ENCODE data around the gene CD164L2. TPM values are rescaled to one million over a fixed set of nuclear protein-coding genes. Genes with fewer than 3 reads are reported as not detected.

CD164L2 gene
- polyA plus RNA-seq, 4 donors = 0.08 to 0.68 (median 0.45) TPM

DNA sequence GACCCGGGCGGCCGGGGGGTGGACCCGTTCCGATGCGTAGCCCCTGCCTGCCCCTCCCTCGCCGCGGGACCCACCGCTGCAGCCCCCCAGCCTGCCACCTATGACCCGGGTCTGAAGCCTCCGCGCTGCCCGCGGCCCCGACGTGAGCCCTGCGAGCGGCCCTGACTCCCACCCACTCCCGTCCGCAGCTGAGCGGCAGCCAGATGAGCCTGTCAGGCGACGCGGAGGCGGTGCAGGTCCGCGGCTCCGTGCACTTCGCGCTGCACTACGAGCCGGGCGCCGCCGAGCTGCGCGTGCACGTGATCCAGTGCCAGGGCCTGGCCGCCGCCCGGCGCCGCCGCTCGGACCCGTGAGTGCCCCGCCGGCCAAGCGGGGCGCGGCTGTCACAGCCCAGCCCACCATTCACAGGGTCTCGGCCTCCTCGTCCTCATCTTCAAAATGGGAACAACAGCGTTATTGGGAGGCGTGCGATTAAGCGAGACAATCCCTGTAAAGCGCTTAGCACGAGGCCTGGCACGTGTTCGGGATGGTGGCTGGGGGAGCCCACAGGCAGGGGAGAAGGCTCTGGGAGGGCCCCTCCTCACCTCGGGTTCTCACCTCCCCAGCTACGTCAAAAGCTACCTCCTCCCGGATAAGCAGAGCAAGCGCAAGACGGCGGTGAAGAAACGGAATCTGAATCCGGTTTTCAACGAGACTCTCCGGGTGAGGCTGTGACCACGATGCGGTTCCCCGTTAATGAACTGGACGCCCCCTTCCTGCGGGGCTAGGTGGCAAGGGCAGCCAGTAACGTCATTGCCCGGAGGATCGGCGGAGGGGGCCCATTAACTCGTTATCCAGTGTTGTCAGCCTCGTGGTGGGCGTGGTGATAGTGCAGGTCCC lies 33.1 kb downstream of the CD164L2 start:
- DNase-seq (ENCODE audit: low read depth in 4 of 4, low spot score in 2 of 4) = peak in 1 of 4 donors; percentile 59

DNA sequence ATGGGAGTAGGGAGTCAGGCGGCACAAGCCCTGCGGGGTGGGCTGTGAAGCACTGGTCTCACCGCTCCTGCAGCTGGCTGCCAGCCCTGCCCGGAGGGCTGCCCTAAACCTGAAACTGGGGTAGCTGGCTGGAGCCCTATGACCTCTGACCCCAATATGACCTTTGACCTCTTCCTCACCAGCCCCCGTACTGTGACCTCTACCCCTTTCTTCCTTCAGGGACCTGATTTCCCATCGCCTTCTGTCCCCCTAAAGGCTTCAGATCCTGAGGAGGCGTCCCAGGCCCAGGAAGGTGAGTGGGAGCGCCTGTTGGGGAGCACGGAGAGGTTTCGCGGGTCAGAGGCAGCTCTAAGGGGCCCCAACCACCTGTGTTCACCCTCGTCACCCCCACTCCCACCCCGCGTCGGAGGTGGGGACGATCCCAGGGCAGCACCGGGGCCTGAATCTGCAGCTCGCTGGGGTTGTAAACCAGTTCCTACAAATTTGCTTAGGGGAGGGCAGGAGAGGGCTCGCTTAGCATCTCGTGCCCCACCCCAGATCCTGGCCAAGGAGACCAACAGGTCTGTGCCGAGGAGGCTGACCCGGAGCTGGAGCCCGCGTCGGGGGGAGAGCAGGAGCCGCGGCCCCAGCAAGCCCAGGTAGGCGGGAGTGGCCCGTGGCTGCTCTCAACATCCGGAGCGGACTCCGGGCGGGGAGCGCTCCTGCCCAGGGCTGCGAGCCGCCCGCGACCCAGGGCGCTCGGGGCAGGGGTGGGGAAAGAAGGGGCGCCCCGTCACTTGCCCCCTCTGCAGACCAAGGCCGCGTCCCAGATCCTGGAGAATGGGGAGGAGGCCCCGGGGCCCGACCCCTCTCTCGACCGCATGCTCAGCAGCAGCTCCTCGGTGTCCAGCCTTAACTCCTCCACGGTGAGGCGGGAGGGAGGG lies 34.0 kb downstream of the CD164L2 start:
- no peak for DNase-seq (ENCODE audit: low read depth in 4 of 4, low spot score in 2 of 4)

DNA sequence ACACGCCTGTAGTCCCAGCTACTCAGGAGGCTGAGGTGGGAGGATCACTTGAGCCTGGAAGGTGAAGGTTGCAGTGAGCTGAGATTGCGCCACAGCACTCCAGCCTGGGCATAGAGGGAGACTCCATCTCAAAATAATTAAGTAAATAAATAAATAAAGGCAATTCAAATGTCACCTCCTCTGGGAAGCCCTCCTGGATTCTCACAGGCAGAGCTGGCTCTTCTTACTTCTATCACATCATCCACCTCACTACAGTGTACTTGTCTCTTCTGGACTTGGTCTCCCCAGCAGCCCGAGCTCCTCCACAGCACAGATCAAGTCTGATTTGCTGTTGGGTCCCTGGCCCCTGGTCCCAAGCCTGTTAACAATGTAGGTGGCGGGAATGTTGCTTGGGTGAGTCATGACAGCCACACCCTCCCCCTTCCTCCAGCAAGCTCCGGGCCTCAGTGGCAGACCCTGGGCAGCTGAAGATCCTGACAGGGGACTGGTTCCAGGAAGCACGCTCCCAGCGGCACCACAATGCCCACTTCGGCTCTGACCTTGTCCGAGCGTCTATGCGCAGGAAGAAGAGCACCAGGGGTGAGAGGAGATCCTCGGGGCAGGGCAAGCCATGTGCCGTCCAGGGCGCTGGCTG lies 36.0 kb downstream of the CD164L2 start:
- no peak for DNase-seq (ENCODE audit: low read depth in 4 of 4, low spot score in 2 of 4)

DNA sequence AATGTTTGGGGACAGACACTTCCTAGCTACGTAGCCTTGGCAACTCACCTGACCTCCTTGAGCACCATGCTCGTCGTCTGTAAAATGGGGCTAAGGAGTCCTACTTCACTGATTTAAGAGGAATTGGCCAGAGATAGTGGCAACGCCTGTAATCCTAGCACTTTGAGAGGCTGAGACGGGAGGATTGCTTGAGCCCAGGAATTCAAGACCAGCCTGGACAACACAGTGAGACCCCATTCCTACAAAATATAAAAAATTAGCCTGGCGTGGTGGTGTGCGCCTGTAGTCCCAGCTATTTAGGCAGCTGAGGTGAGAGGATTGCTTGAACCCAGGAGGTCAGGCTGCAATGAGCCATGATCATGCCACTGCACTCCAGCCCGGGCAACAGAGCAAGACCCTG lies 36.8 kb downstream of the CD164L2 start:
- DNase-seq (ENCODE audit: low read depth in 4 of 4, low spot score in 2 of 4) = no peak

DNA sequence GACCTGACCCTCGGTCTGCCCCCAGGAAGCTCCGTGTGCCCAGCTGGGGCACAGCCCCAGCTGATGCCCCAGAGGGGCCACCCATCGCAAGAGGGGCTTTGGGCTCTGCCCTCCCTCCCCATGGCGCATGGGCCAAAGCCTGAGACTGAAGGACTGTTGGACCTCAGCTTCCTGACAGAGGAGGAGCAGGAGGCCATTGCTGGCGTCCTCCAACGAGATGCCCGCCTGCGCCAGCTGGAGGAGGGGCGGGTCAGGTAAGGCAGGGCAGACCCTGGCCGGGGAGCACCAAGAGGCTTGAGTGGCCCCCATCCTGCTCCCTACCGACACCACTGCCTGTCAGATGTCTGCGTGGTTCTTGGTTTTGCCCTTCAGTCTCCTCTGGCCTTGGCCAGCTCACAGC lies 37.9 kb downstream of the CD164L2 start:
- DNase-seq (ENCODE audit: low read depth in 4 of 4, low spot score in 2 of 4) = no peak

DNA sequence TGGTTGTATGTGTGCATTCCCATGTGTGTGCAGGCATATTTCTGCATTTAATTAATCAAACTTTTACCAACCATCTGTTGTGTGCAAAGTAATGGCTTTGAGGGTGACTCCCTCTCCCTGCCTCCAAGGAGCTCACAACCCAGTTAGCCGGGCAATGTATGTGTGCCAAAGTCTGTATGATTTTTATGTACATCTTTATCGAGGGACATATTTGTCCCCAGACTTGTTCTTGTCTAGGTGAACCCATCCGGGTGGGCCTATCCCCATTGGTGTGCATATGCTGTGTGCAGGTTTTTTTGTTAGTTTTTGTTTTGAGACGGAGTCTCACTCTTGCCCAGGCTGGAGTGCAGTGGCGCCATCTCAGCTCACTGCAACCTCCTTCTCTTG lies 39.5 kb downstream of the CD164L2 start:
- no peak for DNase-seq (ENCODE audit: low read depth in 4 of 4, low spot score in 2 of 4)

DNA sequence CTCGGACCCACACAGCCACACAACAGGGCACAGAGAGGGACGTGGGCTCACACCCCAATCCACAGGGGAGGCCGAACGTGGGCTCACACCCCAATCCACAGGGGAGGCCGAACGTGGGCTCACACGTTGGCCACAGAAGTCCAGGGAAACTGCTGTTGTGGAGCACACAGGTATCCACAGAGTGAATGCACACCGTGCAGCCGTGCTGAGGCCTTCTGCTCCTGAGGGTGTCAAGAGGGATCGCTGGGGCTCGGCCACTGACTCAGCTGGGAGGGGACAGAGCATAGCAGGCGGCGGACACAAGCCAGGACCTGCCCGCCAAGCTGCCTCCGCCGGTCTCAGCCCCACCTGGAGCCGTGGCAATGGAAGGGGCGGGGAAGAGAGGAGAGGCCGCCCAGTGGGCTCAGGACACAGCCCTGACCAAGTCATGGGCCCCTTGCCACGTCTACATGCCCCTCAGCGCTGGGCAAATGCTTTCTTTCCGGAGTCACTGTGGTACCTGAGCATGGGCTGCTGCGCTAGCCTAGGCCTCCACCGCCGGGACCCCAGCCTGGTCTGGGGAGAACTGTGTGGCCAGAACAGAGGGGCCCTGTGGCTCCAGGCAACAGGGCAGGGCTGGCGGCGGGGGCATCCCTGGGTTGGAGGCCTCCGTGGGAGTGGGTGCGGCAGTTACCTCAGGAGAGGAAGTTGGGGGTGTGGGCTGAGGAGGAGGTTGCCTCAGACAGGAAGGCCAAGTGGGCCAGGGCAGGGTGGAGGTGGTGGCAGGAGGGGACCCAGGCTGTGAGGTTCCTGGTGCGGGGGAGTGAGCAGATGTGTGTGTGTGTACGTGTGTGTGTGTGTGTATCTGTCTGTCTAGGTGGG lies 40.1 kb downstream of the CD164L2 start:
- DNase-seq (ENCODE audit: low read depth in 4 of 4, low spot score in 2 of 4) = no peak

DNA sequence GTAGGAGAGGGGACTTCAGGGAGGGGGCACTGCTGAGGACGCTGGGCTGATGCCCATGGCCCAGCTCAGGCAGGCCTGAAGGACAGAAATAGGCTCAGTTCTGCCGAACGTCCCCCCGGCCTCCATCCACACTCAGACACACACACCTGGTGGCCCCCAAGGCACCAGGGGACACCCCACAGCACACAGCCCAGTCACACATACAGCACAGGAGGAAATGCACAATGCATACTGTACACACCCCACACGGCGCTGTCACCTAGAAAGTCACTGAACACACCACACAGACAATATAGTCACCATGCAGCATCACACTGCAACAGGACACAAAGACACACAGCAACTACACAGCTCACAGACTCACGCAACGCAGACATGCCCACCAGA lies 40.7 kb downstream of the CD164L2 start:
- no peak for DNase-seq (ENCODE audit: low read depth in 4 of 4, low spot score in 2 of 4)

DNA sequence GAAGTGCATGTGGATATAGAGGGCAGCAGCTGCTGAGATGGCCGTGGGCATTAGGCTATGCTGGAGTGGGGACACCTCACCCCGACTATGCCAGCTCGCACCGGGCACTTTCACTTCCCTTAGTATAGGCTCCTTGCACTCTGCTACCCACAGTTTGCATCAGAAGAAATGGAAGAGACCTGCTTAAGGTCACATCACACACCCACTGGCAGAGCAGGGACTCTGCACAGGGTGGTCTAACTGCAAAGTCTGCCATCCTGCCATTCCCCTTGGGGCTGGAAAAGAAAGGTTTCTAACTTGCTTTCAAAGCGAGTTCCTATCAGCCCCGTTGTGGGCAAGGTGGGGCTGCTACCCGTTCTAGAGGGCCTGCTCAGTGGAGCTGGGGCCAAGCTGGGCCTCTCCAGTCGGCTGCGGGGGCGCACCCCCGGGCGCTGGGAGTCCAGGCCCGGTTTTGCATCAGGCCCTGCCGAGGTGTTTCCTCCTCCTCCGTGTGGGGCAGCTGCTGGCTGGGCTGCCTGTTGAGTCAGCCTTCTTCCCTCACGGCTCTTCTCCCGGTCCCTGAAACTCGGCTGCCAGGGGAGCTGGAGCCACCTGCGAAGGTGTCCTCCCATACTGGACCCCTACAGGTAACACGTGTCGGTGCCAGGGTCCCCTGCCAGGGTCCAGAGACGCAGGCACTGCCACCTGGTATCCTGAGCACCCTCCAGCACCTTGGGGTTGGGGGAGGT lies 41.4 kb downstream of the CD164L2 start, which contains the start of gene SYTL1:
TSS of gene SYTL1 (plus strand) at position 498 of the 728 bp plus-strand sequence. CDS start 3,313 bp downstream, outside the sequence.
- DNase-seq (ENCODE audit: low read depth in 4 of 4, low spot score in 2 of 4) = no peak

DNA sequence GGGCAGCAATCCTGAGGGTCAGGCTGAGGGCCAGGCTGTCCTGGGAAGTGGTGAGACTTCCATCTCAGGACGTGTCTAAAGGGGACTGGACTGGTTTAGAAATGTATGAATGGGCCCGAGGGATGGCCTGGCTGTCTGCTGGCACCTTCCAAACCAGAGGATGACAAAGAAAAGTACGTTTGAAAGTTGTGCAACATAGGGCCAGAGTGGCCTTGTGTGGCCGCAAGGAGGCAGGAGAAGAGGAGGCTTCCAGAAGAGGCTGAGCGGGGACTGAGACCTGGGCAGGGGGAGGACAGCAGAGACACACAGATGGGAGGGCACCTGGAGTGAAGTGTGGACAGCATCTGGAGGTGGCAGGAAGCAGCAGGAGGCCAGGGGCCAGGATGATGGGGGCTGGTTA lies 43.9 kb downstream of the CD164L2 start:
- DNase-seq (ENCODE audit: low read depth in 4 of 4, low spot score in 2 of 4) = no peak

DNA sequence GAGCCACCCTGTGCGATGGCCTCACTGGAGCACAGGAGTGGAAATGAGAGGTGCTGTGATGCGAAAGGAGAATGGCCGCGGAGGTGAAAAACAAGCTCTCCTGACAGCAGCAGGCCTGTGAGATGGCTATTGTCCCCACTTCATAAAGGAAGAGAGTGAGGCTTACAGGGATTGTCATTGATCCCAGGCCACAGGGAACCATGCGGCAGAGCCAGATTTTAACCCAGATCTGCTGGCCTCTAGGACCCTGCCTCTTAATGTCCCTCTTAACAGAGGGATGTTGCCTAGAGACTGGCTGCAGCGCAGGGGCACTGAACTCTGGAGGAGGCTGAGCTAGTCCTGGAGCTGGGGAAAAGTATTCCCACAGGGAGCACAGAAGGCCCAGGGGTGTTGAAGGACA lies 44.4 kb downstream of the CD164L2 start:
- DNase-seq (ENCODE audit: low read depth in 4 of 4, low spot score in 2 of 4) = no peak

DNA sequence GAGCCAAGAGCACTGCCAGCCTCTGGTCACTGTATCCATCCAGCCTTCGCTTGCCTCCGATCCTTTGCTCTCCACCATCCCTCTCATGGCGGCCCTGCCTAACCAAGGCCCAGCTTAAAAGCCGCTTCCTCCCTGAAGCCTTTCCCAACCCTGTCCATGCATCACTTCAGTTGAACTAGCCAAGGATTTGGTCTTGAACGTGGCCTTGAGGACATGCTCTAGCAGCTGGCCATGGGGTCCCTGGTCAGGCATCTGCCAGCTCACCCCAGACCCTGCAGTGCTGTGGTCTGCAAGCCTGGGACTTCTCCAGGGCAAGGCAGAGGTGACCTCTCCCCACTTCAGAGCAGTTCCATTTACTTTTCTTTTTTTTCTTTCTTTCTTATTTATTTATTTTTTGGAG lies 46.4 kb downstream of the CD164L2 start:
- no peak for DNase-seq (ENCODE audit: low read depth in 4 of 4, low spot score in 2 of 4)

DNA sequence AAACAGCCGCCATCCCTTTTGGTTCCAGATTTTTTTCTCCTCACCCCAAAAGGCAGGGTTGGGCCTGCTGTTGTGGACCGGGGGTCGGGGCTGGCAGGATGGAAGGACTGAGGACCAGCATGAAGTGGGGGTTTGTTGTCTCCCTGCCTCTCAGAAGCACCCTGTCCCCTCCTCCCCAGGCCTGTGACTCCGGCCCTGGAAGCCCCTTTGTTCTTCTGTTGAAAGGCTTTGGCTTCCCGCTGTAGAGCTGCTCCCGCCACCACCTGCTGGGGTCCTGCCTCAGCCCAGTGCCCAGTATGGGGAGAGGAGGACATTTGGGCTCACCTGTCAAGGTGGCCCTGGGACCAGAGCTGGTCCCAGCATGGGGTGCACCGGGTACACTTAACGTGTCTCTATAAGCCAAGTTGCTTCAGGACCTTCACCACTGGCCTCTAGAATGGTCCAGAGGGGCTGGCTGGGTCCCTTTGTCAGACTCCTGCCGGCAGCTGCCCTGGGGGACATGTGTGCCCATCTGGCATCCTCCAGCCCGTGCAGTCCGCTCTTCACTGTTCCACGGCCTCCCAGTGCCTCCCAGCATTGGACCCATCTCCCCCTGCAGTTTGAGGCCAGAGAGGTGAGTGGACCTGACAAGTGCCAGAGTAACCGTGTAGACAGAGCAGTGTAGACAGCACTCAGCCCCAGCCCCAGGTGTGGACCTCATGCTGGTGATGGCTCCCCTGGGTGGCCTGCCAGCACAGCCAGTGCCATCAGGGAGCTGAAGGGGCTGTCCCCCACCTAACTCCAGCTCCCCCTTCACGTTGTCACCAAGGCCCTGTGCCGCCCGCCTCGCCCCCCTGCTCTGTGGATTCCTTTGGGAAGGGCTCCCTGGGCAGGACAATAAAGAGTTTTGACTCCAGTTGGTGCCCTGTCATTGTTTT lies 47.4 kb downstream of the CD164L2 start:
- DNase-seq (ENCODE audit: low read depth in 4 of 4, low spot score in 2 of 4) = no peak

DNA sequence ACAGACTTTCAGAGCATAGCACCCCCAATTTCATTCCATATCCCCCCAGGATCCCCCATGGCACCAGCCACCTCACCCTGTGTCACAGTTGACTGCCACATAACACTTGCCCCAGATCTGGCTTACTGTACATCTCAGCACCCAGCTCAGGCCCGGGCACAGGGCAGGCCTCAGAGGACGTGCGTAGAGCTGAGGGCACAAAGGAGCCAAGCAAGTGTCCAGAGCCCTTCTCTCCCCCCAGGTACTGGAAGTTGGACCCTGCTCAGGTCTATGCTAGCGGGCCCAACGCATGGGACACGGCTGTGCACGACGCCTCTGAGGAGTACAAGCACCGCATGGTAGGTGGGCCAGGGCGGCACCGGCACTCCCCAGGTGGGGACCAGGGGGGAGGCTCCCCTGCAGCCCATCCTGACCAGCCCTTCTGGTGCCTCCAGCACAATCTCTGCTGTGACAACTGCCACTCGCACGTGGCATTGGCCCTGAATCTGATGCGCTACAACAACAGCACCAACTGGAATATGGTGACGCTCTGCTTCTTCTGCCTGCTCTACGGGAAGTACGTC lies 49.3 kb downstream of the CD164L2 start:
- DNase-seq (ENCODE audit: low read depth in 4 of 4, low spot score in 2 of 4) = no peak

DNA sequence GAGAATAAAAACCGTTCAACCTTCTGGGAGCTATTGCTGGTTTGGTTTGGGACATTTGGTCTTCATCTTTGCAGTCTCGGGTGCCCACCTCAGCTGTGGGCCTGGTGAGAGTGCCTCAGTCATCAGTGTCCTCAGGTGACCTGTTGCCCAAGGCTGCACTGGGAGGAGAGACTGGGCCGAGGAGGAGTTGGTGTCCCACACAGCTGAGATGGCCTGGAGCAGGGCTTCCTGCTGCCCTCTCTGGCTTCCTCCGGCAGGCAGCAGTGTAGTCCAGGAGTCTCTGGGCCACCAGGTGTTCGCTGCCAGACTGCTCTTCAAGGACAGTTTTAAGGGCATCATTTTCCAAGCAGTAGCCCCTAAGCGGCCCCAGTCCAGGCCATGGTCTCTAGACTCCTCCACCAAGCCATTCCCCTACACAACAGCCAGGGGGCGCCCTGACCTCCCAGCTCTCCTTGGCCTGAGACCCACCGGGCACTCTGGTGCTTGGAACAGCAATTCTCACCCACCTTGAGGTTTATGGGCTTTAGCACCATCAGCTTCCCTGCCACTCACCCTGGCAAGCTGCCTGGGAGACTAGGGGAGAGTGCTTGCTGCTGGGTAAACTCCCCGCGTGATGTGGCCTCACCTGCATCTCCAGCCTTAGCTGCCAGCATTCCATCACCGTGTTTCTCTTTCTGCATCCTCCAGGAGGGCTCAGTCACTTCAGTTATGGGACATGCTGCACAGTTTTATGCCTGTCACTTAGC lies 50.4 kb downstream of the CD164L2 start:
- DNase-seq (ENCODE audit: low read depth in 4 of 4, low spot score in 2 of 4) = no peak

DNA sequence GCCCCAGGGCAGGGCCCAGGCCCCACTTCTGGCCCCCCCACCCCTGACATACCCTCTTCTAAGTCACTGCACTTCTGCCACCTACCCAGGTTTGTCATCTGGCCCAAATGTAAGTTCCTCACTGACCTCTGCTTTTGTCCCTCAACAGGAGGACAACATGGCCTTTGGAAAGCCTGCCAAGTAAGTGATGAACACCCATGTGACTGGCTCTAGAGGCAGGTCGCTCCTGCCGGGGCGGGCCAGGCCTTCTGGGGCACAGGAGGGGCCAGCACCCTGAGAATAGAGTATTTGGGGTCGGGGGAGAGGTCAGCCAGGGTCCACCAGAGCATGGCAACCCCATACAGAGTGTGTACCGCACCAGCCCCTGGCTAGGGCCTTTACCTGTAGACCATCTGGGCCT lies 51.2 kb downstream of the CD164L2 start:
- no peak for DNase-seq (ENCODE audit: low read depth in 4 of 4, low spot score in 2 of 4)

DNA sequence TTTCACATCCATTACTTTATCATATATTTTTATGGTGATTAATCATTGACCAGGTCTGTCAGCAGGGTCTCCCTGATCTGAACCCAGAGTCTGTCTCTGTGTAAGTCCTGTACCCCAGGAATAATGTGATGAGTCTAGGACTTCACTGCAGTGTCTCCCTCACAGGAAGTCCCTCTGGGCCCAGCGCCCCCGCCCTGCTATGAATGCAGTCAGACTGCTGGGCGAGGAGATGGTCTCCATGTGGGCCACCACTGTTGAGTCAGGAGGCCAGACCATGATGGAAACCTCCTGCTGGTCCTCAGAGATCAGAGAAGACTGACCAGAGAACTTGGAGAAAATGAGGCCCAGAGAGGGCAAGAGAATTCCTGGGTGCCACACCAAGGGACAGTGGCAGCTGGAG lies 51.7 kb downstream of the CD164L2 start:
- DNase-seq (ENCODE audit: low read depth in 4 of 4, low spot score in 2 of 4) = no peak
